ENCODE results near the gene SENP1.
"Not testable (repeated sequence)": the region's sequence is repeated elsewhere in the genome, so short reads cannot be mapped to it uniquely, and the experiment has no call there.

SENP1 gene

DNA sequence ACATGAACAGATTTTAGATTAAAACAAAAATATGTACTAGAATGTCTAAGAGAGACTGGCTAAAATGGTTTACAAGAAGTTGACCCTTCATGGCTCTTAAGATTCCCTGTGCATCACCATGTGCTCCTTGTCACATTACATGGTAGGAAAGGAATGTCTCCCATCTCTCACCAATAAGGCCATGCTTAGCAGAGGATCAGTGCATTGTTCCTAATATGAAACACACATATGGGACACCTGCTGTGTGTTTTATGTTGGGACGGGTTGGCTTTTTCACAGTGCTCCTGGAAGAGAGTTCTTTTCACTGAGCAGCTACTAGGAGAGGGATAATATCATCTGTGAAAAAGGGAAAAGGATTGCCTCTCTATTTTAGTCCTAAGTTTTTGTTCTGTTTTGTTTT lies 22.9 kb upstream of the SENP1 start:
- no peak overlapping the region for H3K9ac ChIP-seq
- no peak for TF ChIP-seq Cebpa-rat (IDR thresholded peaks at IDR 0.05)
- peaks cover 19% of the 10 kb centered on the region; the same call in 1 of the 2 replicates for H4K20me1 ChIP-seq
- no peaks in the 10 kb centered on the region for H3K27me3 ChIP-seq
- no peak overlapping the region for H3K4me3 ChIP-seq
- no peak overlapping the region for H3K4me2 ChIP-seq
- peaks cover 100% of the 10 kb centered on the region for H3K36me3 ChIP-seq
- no peaks in the 10 kb centered on the region for H3K4me1 ChIP-seq
- H3K27ac ChIP-seq, result no peak overlapping the region
- no peaks in the 10 kb centered on the region for H3K9me3 ChIP-seq

- Histone ChIP-seq H3K4me2 (no peak overlapping the region), H3K4me1 (no peaks in the 10 kb centered on the region), H3K4me3 (no peak overlapping the region), H3K27ac (no peak overlapping the region), H3K27me3 (no peaks in the 10 kb centered on the region), H3K9ac (no peak overlapping the region), H3K36me3 (peaks cover 100% of the 10 kb centered on the region), H4K20me1 (peaks cover 19% of the 10 kb centered on the region; the same call in 1 of the 2 replicates), H3K9me3 (no peaks in the 10 kb centered on the region)
- TF ChIP-seq Cebpa-rat (IDR thresholded peaks at IDR 0.05), result no peak
Observed at GRCh38 chr12:48126953-48127630, 21.2 kb upstream of the SENP1 start.

- peaks cover 94% of the 10 kb centered on the region for H3K36me3 ChIP-seq
- H3K9ac ChIP-seq, result no peak overlapping the region
- no peaks in the 10 kb centered on the region for H3K27me3 ChIP-seq
Observed at GRCh38 chr12:48125985-48126384, 20.1 kb upstream of the SENP1 start.

DNA sequence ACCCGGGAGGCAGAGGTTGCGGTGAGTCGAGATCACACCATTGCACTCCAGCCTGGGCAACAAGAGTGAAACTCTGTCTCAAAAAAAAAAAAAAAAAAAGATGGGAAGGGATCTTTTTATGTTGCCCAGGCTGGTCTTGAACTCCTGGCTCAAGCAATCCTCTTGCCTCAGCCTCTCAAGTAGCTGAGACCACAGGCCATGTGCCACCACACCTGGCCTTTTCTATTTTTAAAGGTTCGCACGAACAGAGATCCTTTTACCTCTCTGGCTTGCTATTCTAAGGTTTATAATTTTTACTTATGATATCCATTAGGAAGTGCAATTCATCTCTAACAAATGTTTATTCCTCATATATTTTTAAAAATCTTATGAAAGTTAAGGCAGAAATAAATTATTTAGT lies 19.7 kb upstream of the SENP1 start:
- H3K9ac ChIP-seq, H3K4me2 ChIP-seq, H3K27ac ChIP-seq, H3K27me3 ChIP-seq, H3K4me3 ChIP-seq, H3K9me3 ChIP-seq: not testable (repeated sequence)
- H3K36me3 ChIP-seq, result peaks cover 89% of the 10 kb centered on the region
- H3K4me1 ChIP-seq, result peaks cover 13% of the 10 kb centered on the region
- peaks cover 19% of the 10 kb centered on the region; the same call in 1 of the 2 replicates for H4K20me1 ChIP-seq

More at GRCh38 chr12:48125985-48126384, 20.1 kb upstream of the SENP1 start:
- Histone ChIP-seq H3K9me3 (no peaks in the 10 kb centered on the region), H3K4me2 (no peak overlapping the region), H3K27ac (no peak overlapping the region), H3K4me3 (no peak overlapping the region), H3K4me1 (peaks cover 9% of the 10 kb centered on the region), H4K20me1 (peaks cover 19% of the 10 kb centered on the region; the same call in 1 of the 2 replicates)
- TF ChIP-seq Cebpa-rat (IDR thresholded peaks at IDR 0.05), result no peak

GRCh38 chr12:48123169-48123568 lies 17.3 kb upstream of the SENP1 start:
- peaks cover 66% of the 10 kb centered on the region for H3K36me3 ChIP-seq
- H3K27ac ChIP-seq, result no peak overlapping the region
- H3K9me3 ChIP-seq, result no peaks in the 10 kb centered on the region
- no peak overlapping the region for H3K4me3 ChIP-seq
- no peak overlapping the region for H3K9ac ChIP-seq
- peaks cover 19% of the 10 kb centered on the region; the same call in 1 of the 2 replicates for H4K20me1 ChIP-seq
- no peak for TF ChIP-seq Cebpa-rat (IDR thresholded peaks at IDR 0.05)
- no peak overlapping the region for H3K4me2 ChIP-seq
- no peaks in the 10 kb centered on the region for H3K27me3 ChIP-seq
- H3K4me1 ChIP-seq, result peaks cover 30% of the 10 kb centered on the region

DNA sequence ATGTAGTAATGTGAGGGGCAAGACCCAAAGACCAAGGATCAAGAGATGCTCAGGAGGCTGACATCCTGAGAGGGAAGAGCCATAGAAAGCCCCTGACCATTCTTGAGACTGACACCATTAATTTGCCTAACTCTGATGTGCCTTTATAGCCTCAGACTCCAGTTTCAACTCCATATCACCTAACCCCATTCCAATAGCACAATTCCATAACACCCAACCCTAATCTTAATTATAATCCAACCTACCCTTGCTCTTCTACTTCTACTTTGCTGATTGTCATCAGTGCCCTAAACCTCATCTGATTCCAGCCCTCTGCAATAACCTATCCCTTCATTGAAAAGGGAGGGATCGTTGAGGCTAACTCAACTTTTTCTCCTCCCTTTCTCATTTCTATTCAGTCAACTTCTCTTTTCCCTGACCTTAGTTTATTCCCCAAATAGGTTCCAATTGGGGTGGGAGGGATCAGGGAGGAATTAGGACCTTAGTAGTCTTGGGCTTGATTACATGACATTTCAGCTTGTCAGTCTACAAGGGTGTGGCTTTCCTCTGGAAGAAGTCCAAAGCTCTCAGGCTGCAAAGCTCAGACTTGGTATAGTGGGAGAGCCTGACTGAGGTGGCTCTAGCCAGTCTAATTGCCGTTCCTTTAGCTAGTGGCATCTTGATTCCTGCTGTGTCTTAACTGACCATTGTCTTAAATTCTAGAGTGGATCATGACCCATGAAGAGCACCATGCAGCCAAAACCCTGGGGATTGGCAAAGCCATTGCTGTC lies 16.4 kb upstream of the SENP1 start:
- no peak overlapping the region for H3K4me2 ChIP-seq
- H3K36me3 ChIP-seq, result peaks cover 57% of the 10 kb centered on the region
- H3K9ac ChIP-seq, result no peak overlapping the region
- H4K20me1 ChIP-seq, result peaks cover 15% of the 10 kb centered on the region; the same call in 1 of the 2 replicates
- peaks cover 30% of the 10 kb centered on the region for H3K4me1 ChIP-seq
- TF ChIP-seq Cebpa-rat (IDR thresholded peaks at IDR 0.05), result no peak
- H3K4me3 ChIP-seq, result no peak overlapping the region
- no peak overlapping the region for H3K27ac ChIP-seq
- H3K27me3 ChIP-seq, result no peaks in the 10 kb centered on the region
- H3K9me3 ChIP-seq, result no peaks in the 10 kb centered on the region

GRCh38 chr12:48121522-48121921 lies 15.6 kb upstream of the SENP1 start:
- Histone ChIP-seq H3K4me3 (no peak overlapping the region), H3K4me1 (peaks cover 30% of the 10 kb centered on the region), H3K9me3 (no peaks in the 10 kb centered on the region), H3K27me3 (no peaks in the 10 kb centered on the region), H3K27ac (no peak overlapping the region), H3K9ac (no peak overlapping the region), H4K20me1 (peaks cover 8% of the 10 kb centered on the region; the same call in 1 of the 2 replicates), H3K36me3 (peaks cover 49% of the 10 kb centered on the region), H3K4me2 (no peak overlapping the region)
- TF ChIP-seq Cebpa-rat (IDR thresholded peaks at IDR 0.05), result no peak

GRCh38 chr12:48119834-48120195 lies 13.9 kb upstream of the SENP1 start:
- peaks cover 30% of the 10 kb centered on the region for H3K4me1 ChIP-seq
- no peaks in the 10 kb centered on the region; the same call in 1 of the 2 replicates for H4K20me1 ChIP-seq
- no peaks in the 10 kb centered on the region for H3K9me3 ChIP-seq
- H3K4me3 ChIP-seq, result peak overlapping the region; percentile 81
- peaks cover 32% of the 10 kb centered on the region for H3K36me3 ChIP-seq
- H3K27ac ChIP-seq, result peak overlapping the region; percentile 63
- H3K4me2 ChIP-seq, result peak overlapping the region; percentile 97
- no peaks in the 10 kb centered on the region for H3K27me3 ChIP-seq
- peak overlapping the region; percentile 81 for H3K9ac ChIP-seq
- TF ChIP-seq Cebpa-rat (IDR thresholded peaks at IDR 0.05), result no peak

- peak within 1 kb of the TSS; percentile 97 for H3K4me2 ChIP-seq
- H3K36me3 ChIP-seq, result peaks cover 27% of the 10 kb centered on the region
- no peak for TF ChIP-seq Cebpa-rat (IDR thresholded peaks at IDR 0.05)
- peak within 1 kb of the TSS; percentile 81 for H3K4me3 ChIP-seq
- no peaks in the 10 kb centered on the region for H3K9me3 ChIP-seq
- H4K20me1 ChIP-seq, result no peaks in the 10 kb centered on the region; the same call in 1 of the 2 replicates
- peak within 1 kb of the TSS; percentile 63 for H3K27ac ChIP-seq
- H3K9ac ChIP-seq, result peak within 1 kb of the TSS; percentile 81
- peaks cover 30% of the 10 kb centered on the region for H3K4me1 ChIP-seq
- no peaks in the 10 kb centered on the region for H3K27me3 ChIP-seq
Observed at GRCh38 chr12:48119078-48119833, 13.4 kb upstream of the SENP1 start, which contains the start of gene PFKM. Gene PFKM, plus strand, starts transcription at chr12:48119364. Its CDS starts 3,411 bp downstream, at chr12:48122775.

Measured in BLaER1 (cell line).